ENCODE results near the gene TAPBPL. TPM values are rescaled to one million over a fixed set of nuclear protein-coding genes. Genes with fewer than 3 reads are reported as not detected.
"Not testable (repeated sequence)": the region's sequence is repeated elsewhere in the genome, so short reads cannot be mapped to it uniquely, and the experiment has no call there.

Gene TAPBPL
- 8.5 and 9.4 TPM in 2 replicates for total RNA-seq (2014; rRNA removed)
- 7.5 TPM for polyA plus RNA-seq (2012)

GRCh38 chr12:6451348-6452244 lies at the start of gene TAPBPL:
Gene TAPBPL, plus strand, starts transcription at chr12:6452042. Its CDS starts 207 bp downstream, at chr12:6452249.
- DNase-seq (ENCODE audit: low read depth) = peak; percentile 86

GRCh38 chr12:6404390-6404789 lies 47.5 kb upstream of the TAPBPL start:
- DNase-seq (ENCODE audit: low read depth) = no peak

GRCh38 chr12:6405963-6406362 lies 45.9 kb upstream of the TAPBPL start:
- no peak for DNase-seq (ENCODE audit: low read depth)

GRCh38 chr12:6407236-6407954 lies 44.4 kb upstream of the TAPBPL start:
- no peak for DNase-seq (ENCODE audit: low read depth)

- no peak for DNase-seq (ENCODE audit: low read depth)
Measured at GRCh38 chr12:6416596-6416995, 35.2 kb upstream of the TAPBPL start.

GRCh38 chr12:6418796-6419195 lies 33.0 kb upstream of the TAPBPL start:
- no peak for DNase-seq (ENCODE audit: low read depth)

GRCh38 chr12:6420364-6420763 lies 31.5 kb upstream of the TAPBPL start:
- no peak for DNase-seq (ENCODE audit: low read depth)

GRCh38 chr12:6423267-6424007 lies 28.4 kb upstream of the TAPBPL start:
- peak; percentile 89 for DNase-seq (ENCODE audit: low read depth)

GRCh38 chr12:6424008-6424347 lies 27.9 kb upstream of the TAPBPL start:
- no peak for DNase-seq (ENCODE audit: low read depth)

- no peak for DNase-seq (ENCODE audit: low read depth)
Measured at GRCh38 chr12:6424866-6425265, 27.0 kb upstream of the TAPBPL start.

GRCh38 chr12:6425590-6426531 lies 26.0 kb upstream of the TAPBPL start:
- DNase-seq (ENCODE audit: low read depth) = no peak

- no peak for DNase-seq (ENCODE audit: low read depth)
Measured at GRCh38 chr12:6426882-6427671, 24.8 kb upstream of the TAPBPL start.

GRCh38 chr12:6427796-6428195 lies 24.0 kb upstream of the TAPBPL start:
- DNase-seq (ENCODE audit: low read depth) = not testable (repeated sequence)

GRCh38 chr12:6428326-6428725 lies 23.5 kb upstream of the TAPBPL start:
- DNase-seq (ENCODE audit: low read depth) = no peak

- peak; percentile 98 for DNase-seq (ENCODE audit: low read depth)
Measured at GRCh38 chr12:6430124-6430989, 21.5 kb upstream of the TAPBPL start.

GRCh38 chr12:6432991-6433390 lies 18.9 kb upstream of the TAPBPL start:
- no peak for DNase-seq (ENCODE audit: low read depth)

- no peak for DNase-seq (ENCODE audit: low read depth)
Measured at GRCh38 chr12:6434205-6435140, 17.4 kb upstream of the TAPBPL start.
